ENCODE data around the gene USP7. TPM values are rescaled to one million over a fixed set of nuclear protein-coding genes. Genes with fewer than 3 reads are reported as not detected.

USP7 gene
- total RNA-seq, 1 experiment from 2014 or later = 228 TPM

GRCh38 chr16:8960788-8961109, 3.0 kb downstream of the USP7 start:
- intact Hi-C loops (cut with micrococcal nuclease; ENCODE audit: unreplicated experiment) = loop anchor here (5.0 kb wide), 1 partner anchor 132 kb away; the partner anchor contains the start of gene HAPSTR1

DNA sequence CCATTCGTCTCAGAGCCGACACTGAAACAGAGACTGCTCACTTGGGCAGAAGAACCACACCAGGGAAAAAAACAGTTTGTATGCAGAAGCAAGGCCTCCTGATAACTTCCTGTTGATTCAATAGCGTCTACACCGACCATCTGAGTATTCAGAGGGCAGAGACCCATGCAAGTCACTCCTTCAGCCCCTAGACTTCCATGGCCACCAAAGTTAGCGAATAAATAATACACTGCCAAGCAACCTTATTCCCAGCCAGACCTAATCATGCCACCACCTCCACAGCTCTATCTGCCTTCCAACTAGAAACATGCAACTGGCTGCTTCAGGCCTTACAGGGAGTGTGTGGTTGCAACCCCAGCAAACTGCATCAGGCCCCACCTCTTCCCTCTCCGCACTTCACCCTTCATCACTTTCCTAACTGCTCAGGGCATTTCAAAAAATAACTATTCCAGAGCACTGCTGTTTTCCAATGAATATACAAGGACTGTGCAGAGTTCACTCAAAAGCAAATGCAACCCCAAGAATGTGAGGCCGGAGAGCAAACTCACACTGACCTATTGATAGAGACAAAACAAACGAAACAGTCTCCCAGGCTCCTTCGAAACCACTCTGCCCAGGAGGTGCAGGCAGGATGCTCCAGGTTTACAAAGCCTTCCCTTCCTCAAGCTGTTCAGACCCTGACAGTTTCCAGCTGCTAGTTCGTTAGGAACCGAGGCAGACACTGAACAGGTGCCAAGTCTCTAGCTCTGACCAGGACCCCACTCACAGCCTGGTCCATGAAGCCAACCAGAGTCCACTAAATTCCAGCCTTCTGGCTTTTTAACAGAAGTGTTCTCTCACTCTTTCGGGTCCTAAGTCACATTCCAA, 3.6 kb downstream of the USP7 start:
- Histone ChIP-seq H3K36me3 (ENCODE audit: insufficient read depth, low read length, poor library complexity, severe bottlenecking) (no peaks in the 10 kb centered on the region), H3K4me1 (ENCODE audit: insufficient read depth, low read length, poor library complexity, severe bottlenecking) (peaks cover 64% of the 10 kb centered on the region), H3K4me3 (ENCODE audit: low read depth, low read length, poor library complexity, severe bottlenecking) (peak overlapping the region; percentile 5), H3K27me3 (replicated peaks; ENCODE audit: insufficient read depth, low read depth, low read length, poor library complexity) (no peaks in the 10 kb centered on the region), H3K27ac (ENCODE audit: low read depth, low read length, poor library complexity, severe bottlenecking) (peak overlapping the region; percentile 6), H3K9me3 (ENCODE audit: low read depth, low read length, poor library complexity, severe bottlenecking) (no peaks in the 10 kb centered on the region)
- no peak for DNase-seq (ENCODE audit: low spot score)
- ChIA-PET POLR2A (ENCODE audit: low non-redundant PET) (no interaction called here), CTCF (no interaction called here)
- BruUV-seq (replicated peaks) = no TSS peak
- intact Hi-C loops (cut with micrococcal nuclease; ENCODE audit: unreplicated experiment) = loop anchor here (5.0 kb wide), 1 partner anchor 132 kb away; the partner anchor contains the start of gene HAPSTR1
- no peak for TF ChIP-seq EZH2 (IDR thresholded peaks at IDR 0.05; ENCODE audit: borderline replicate concordance, low read depth, low read length, poor library complexity, severe bottlenecking)

More at GRCh38 chr16:8960788-8961109, 3.0 kb downstream of the USP7 start:
- Histone ChIP-seq H3K4me3 (ENCODE audit: low read depth, low read length, poor library complexity, severe bottlenecking) (peak overlapping the region; percentile 5), H3K36me3 (ENCODE audit: insufficient read depth, low read length, poor library complexity, severe bottlenecking) (no peaks in the 10 kb centered on the region), H3K27ac (ENCODE audit: low read depth, low read length, poor library complexity, severe bottlenecking) (peak overlapping the region; percentile 6), H3K27me3 (replicated peaks; ENCODE audit: insufficient read depth, low read depth, low read length, poor library complexity) (no peaks in the 10 kb centered on the region), H3K9me3 (ENCODE audit: low read depth, low read length, poor library complexity, severe bottlenecking) (no peaks in the 10 kb centered on the region), H3K4me1 (ENCODE audit: insufficient read depth, low read length, poor library complexity, severe bottlenecking) (peaks cover 58% of the 10 kb centered on the region)
- no TSS peak for BruUV-seq (replicated peaks)
- ChIA-PET CTCF (no interaction called here), POLR2A (ENCODE audit: low non-redundant PET) (no interaction called here)
- DNase-seq (ENCODE audit: low spot score) = no peak
- TF ChIP-seq CTCF (conservative IDR thresholded peaks at IDR 0.05; ENCODE audit: low read depth, low read length) = no peak
- TF ChIP-seq EZH2 (IDR thresholded peaks at IDR 0.05; ENCODE audit: borderline replicate concordance, low read depth, low read length, poor library complexity, severe bottlenecking) = no peak

- Histone ChIP-seq H3K9me3 (ENCODE audit: low read depth, low read length, poor library complexity, severe bottlenecking) (no peaks in the 10 kb centered on the region), H3K27ac (ENCODE audit: low read depth, low read length, poor library complexity, severe bottlenecking) (peak overlapping the region; percentile 48), H3K27me3 (replicated peaks; ENCODE audit: insufficient read depth, low read depth, low read length, poor library complexity) (no peaks in the 10 kb centered on the region), H3K36me3 (ENCODE audit: insufficient read depth, low read length, poor library complexity, severe bottlenecking) (no peaks in the 10 kb centered on the region), H3K4me3 (ENCODE audit: low read depth, low read length, poor library complexity, severe bottlenecking) (no peak overlapping the region), H3K4me1 (ENCODE audit: insufficient read depth, low read length, poor library complexity, severe bottlenecking) (peaks cover 66% of the 10 kb centered on the region)
- BruUV-seq (replicated peaks) = no TSS peak
- TF ChIP-seq CTCF (conservative IDR thresholded peaks at IDR 0.05; ENCODE audit: low read depth, low read length) (no peak), EZH2 (IDR thresholded peaks at IDR 0.05; ENCODE audit: borderline replicate concordance, low read depth, low read length, poor library complexity, severe bottlenecking) (no peak)
- ChIA-PET POLR2A (ENCODE audit: low non-redundant PET) (no interaction called here), CTCF (no interaction called here)
- intact Hi-C loops (cut with micrococcal nuclease; ENCODE audit: unreplicated experiment) = no loop called here
- DNase-seq (ENCODE audit: low spot score) = no peak
Measured at GRCh38 chr16:8958344-8959167, 5.2 kb downstream of the USP7 start.
